HG03280 (cell line): ENCODE results near the gene PKN2.

Experiments used
- ATAC-seq: cut with Tn5 transposase; IDR thresholded peaks from one replicate; pipeline ENCODE4 v1.9.1; 2021; ENCODE audit warnings: mild to moderate bottlenecking, moderate library complexity; ENCODE audit not compliant: unreplicated experiment

The PKN2 gene

DNA sequence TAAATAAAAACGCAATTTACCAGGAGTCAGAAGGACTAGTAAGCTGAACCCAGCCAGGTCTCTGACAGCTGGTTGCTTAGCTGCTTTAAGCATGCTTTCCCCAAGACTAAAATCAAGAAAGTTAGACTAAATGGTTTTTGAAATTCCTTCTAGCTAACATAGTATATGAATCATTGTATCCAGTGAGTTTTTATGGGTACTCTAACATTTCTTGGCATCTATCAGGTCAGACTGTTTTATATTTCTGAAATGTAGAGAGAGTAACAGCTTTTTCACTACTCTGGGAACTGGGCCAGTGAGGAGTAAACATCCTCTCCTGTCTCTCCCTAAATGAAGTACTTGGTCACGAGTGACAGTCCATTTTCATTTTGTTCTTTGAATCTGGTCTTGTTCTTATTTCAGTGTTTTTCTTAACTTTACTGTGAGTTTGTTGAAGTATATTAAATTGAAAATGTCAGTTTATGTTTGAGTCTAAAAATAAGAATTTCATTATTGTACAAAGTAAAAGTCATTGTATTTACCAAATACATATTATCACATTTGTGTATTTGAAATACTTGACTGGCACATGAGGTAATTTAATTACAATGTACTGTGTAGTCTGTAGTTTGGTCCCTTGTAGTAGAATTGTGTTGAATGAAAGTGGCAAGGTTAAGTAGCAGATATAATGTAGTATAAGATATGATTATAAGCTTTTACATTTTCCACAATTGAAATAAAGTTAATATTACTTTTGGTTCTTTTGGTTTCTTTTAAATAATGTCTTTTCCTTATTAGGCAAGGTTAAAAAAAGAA lies 47.6 kb downstream of the PKN2 start:
- no peak for ATAC-seq

- ATAC-seq: no peak
Measured at GRCh38 chr1:88735382-88735781, 51.3 kb downstream of the PKN2 start.

DNA sequence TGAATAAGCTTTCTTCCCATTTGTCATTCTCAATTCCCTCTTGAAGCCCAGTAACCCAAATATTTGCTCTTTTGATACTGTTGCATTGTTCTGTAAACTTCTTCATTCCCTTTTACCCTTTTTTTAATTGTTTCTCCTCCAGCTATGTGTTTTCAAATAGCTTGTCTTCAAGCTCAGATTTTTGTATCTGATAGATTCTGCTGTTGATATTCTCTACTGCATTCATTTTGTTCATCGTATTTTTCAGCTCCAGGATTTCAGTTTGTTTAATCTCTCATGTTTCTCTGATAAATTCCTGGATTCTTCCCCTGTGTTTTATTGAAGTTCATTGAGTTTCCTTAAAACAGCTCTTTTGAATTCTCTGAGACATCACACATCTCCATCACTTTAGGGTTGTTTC lies 51.8 kb downstream of the PKN2 start:
- ATAC-seq: no peak

GRCh38 chr1:88736633-88737248 lies 52.7 kb downstream of the PKN2 start:
- ATAC-seq: no peak

GRCh38 chr1:88737338-88737927 lies 53.4 kb downstream of the PKN2 start:
- ATAC-seq: no peak

DNA sequence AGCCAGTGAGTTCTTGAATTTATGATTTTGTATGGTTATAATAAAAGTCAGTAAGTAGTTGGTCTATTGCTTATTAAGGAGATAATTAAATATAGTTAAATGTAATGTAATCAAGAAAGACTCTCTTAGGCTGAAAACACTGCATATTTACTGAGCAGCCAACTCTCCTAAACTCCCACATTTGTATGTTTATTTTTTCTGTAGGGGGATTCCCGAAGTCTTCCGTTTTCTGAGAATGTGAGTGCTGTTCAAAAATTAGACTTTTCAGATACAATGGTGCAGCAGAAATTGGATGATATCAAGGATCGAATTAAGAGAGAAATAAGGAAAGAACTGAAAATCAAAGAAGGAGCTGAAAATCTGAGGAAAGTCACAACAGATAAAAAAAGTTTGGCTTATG lies 56.7 kb downstream of the PKN2 start:
- ATAC-seq: no peak

DNA sequence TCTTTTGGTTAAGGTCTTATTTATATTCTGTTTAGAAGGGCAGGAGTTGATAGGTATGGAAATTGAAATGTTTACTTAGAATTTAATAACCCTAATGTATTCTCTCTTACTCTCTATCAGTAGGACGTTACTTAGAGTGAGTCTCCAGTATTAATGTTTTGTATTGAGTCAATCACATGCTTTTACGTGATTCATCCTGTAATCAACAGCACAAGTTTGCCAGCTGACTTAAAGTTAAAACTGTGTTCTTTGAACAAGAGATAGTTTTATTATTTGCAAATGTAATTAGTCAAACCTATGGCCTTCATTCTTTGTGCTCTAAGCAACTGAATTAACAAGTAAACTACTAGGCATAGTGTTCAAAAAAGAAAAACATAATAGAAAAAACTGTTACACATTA lies 57.3 kb downstream of the PKN2 start:
- ATAC-seq: no peak

DNA sequence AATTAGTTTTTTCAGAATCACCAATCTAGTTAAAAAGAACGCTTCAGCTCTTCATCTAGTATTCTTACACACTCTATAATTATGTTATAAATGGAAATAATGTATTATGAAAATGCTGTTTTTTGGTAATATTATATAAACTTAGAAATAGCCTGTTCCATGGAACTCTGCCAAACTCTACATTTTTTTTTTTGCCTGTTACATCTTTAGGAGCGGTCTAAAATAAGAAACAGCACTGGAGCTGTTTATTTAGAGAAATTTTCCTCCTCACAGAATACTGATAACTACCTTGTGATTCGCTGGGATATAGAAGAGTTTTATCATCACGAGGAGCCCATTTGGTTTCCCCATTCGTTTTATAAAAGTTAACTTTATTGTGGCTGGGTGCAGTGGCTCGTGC lies 58.5 kb downstream of the PKN2 start:
- ATAC-seq: no peak

DNA sequence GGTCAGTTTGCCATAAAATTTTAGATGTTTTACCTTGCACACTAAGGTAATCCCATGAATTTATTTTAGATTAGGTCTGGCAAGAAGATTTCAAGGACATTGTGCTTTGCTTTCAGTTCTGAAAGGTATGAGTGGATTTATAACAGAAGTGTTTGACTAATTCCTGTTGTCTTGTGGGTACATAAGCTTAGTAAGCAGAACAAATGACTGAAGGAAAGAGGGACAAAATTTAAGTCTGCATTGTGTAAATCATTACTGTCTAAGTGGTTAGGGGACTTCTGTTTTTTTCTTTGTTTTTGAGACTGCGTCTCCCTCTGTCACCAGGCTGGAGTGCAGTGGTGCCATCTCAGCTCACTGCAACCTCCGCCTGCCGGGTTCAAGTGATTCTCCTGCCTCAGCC lies 60.1 kb downstream of the PKN2 start:
- ATAC-seq: no peak

- no peak for ATAC-seq
Measured at GRCh38 chr1:88746916-88747315, 62.8 kb downstream of the PKN2 start.

DNA sequence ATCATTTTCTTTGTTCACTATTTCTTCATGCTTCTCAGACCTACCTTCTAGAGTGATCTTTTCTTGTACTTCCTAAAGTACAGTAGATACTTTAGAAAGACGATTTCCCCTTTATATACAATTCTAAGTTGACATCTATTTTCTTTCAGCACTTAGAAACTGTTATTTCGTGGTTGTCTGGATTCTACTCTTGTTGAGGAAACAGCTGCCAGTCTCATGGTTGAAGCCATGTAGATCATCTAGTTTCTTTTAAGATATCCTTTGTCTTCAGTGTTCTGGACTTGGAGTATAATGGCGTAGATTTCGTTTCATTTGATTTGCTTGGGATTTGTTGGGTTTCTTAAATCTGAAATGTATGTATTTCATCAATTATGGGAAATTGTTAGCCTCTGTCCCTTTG lies 67.6 kb downstream of the PKN2 start:
- ATAC-seq: no peak

- ATAC-seq: no peak
Measured at GRCh38 chr1:88753506-88753905, 69.4 kb downstream of the PKN2 start.

DNA sequence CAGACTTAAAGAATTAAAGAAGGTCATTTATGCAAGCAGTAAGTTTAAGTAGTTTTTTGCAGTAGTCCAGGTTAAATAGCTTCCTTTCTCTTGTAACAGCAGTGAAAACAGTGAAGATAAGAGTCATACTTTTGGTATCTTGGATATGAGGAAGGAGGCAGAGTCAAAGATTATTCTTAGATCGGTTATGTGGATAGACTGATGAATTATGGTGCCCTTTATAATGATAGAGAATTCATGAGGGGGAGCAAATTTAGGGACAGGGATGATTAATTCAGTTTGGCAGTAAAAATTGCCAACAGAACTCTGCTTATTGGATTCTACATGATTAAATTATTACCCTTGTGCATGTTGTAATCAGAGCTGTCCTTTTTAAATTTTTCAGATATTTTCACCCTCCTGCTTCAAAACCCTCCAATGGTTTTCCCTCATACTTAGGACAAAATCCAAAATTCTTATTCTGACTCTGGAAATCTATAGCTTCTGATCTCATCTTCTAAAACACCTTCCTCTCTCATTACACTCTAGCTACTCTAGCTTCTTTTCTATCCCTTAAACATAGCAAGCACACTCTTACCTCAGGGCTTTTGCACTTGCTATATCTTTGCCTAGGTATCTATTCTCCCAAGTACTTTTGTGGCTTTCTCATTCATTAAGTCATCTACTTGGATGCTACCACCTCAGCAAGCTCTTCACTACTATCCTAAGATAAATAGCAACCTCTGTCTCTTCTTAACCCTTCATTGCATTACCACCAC lies 79.8 kb downstream of the PKN2 start:
- no peak for ATAC-seq

GRCh38 chr1:88768187-88768586 lies 84.1 kb downstream of the PKN2 start:
- ATAC-seq: no peak

GRCh38 chr1:88768816-88769215 lies 84.7 kb downstream of the PKN2 start:
- ATAC-seq: no peak

- no peak for ATAC-seq
Measured at GRCh38 chr1:88773540-88774150, 89.6 kb downstream of the PKN2 start.

- ATAC-seq: no peak
Measured at GRCh38 chr1:88774151-88774556, 90.1 kb downstream of the PKN2 start.

- no peak for ATAC-seq
Measured at GRCh38 chr1:88777604-88778149, 93.6 kb downstream of the PKN2 start.

DNA sequence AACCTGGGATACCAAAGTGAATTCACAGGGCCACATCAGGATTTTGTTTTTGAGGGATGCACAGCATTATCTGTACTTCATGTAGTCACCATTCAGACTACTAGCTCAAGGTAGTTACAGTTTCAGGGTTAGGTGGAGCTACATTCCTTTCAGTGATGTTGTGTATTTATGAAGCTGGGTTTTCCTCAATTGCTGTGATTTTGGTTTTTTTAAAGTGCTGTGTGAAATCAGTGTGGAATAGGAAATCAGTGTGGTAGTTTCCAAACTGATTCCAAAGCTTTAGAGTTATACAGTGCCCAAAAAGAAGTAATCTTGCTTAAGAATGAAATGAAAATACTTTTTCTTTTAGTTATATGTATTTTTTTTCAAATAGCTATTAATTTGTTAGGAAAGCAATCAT lies 95.8 kb downstream of the PKN2 start:
- no peak for ATAC-seq

GRCh38 chr1:88780485-88780884 lies 96.4 kb downstream of the PKN2 start:
- no peak for ATAC-seq

DNA sequence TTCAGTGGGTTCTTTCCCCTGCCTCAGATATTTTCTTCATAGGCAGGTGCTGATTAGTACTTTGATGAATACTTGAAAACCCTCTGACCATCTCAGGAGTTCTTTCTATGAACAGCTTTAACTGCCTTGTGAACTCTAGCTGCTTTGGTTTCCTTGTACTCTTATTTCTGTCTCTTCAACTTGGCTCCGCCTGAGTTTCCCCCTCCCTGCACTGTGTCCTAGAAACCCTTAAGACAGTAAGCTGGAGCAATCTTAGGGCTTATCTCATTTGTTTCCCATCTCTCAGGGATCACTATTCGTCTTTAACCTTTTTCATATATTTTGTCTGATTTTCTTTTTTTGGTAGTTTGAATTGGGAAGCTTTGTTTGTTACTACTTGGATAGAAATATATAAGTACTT lies 99.1 kb downstream of the PKN2 start:
- ATAC-seq: no peak
